ENCODE data around the gene CNPY1. TPM values are rescaled to one million over a fixed set of nuclear protein-coding genes. Genes with fewer than 3 reads are reported as not detected.

Gene CNPY1
- total RNA-seq, 1 donor from 2014 or later = not detected

GRCh38 chr7:155517452-155517851 is 28.9 kb downstream of the CNPY1 start:
- TF ChIP-seq CTCF (IDR thresholded peaks at IDR 0.05) = no peak
- H3K4me3 Mint-ChIP-seq (ENCODE audit: unreplicated experiment) = no peak overlapping the region
- no peaks in the 10 kb centered on the region for H3K36me3 Mint-ChIP-seq (ENCODE audit: unreplicated experiment)

GRCh38 chr7:155516466-155516865 is 29.9 kb downstream of the CNPY1 start:
- H3K27me3 Mint-ChIP-seq (ENCODE audit: unreplicated experiment) = peaks cover 77% of the 10 kb centered on the region
- TF ChIP-seq CTCF (IDR thresholded peaks at IDR 0.05) = no peak

More at GRCh38 chr7:155517452-155517851, 28.9 kb downstream of the CNPY1 start:
- no peak for DNase-seq (ENCODE audit: extremely low spot score, unreplicated experiment)
- no peak overlapping the region for H3K27ac Mint-ChIP-seq (ENCODE audit: unreplicated experiment)
- H3K9me3 Mint-ChIP-seq (ENCODE audit: unreplicated experiment) = no peaks in the 10 kb centered on the region
- no peaks in the 10 kb centered on the region for H3K4me1 Mint-ChIP-seq (ENCODE audit: unreplicated experiment)
- peaks cover 67% of the 10 kb centered on the region for H3K27me3 Mint-ChIP-seq (ENCODE audit: unreplicated experiment)

GRCh38 chr7:155515318-155515717 is 31.0 kb downstream of the CNPY1 start:
- H3K9me3 Mint-ChIP-seq (ENCODE audit: unreplicated experiment) = no peaks in the 10 kb centered on the region
- H3K4me1 Mint-ChIP-seq (ENCODE audit: unreplicated experiment) = peaks cover 2% of the 10 kb centered on the region
- H3K27me3 Mint-ChIP-seq (ENCODE audit: unreplicated experiment) = peaks cover 84% of the 10 kb centered on the region
- TF ChIP-seq CTCF (IDR thresholded peaks at IDR 0.05) = no peak
- H3K27ac Mint-ChIP-seq (ENCODE audit: unreplicated experiment) = no peak overlapping the region
- H3K36me3 Mint-ChIP-seq (ENCODE audit: unreplicated experiment) = no peaks in the 10 kb centered on the region
- no peak for DNase-seq (ENCODE audit: extremely low spot score, unreplicated experiment)
- no peak overlapping the region for H3K4me3 Mint-ChIP-seq (ENCODE audit: unreplicated experiment)

More at GRCh38 chr7:155516466-155516865, 29.9 kb downstream of the CNPY1 start:
- DNase-seq (ENCODE audit: extremely low spot score, unreplicated experiment) = no peak
- no peak overlapping the region for H3K4me3 Mint-ChIP-seq (ENCODE audit: unreplicated experiment)
- no peaks in the 10 kb centered on the region for H3K9me3 Mint-ChIP-seq (ENCODE audit: unreplicated experiment)
- no peak overlapping the region for H3K27ac Mint-ChIP-seq (ENCODE audit: unreplicated experiment)
- H3K4me1 Mint-ChIP-seq (ENCODE audit: unreplicated experiment) = no peaks in the 10 kb centered on the region
- no peaks in the 10 kb centered on the region for H3K36me3 Mint-ChIP-seq (ENCODE audit: unreplicated experiment)

- Mint-ChIP-seq H3K27ac (ENCODE audit: unreplicated experiment) (no peak overlapping the region), H3K9me3 (ENCODE audit: unreplicated experiment) (no peaks in the 10 kb centered on the region), H3K27me3 (ENCODE audit: unreplicated experiment) (peaks cover 82% of the 10 kb centered on the region), H3K36me3 (ENCODE audit: unreplicated experiment) (no peaks in the 10 kb centered on the region), H3K4me3 (ENCODE audit: unreplicated experiment) (no peak overlapping the region), H3K4me1 (ENCODE audit: unreplicated experiment) (peaks cover 7% of the 10 kb centered on the region)
- no peak for DNase-seq (ENCODE audit: extremely low spot score, unreplicated experiment)
- TF ChIP-seq CTCF (IDR thresholded peaks at IDR 0.05) = no peak
Observed at GRCh38 chr7:155514296-155514695, 32.1 kb downstream of the CNPY1 start.

- H3K27ac Mint-ChIP-seq (ENCODE audit: unreplicated experiment) = no peak overlapping the region
- no peak for TF ChIP-seq CTCF (IDR thresholded peaks at IDR 0.05)
- no peak for DNase-seq (ENCODE audit: extremely low spot score, unreplicated experiment)
- no peaks in the 10 kb centered on the region for H3K36me3 Mint-ChIP-seq (ENCODE audit: unreplicated experiment)
- no peak overlapping the region for H3K4me3 Mint-ChIP-seq (ENCODE audit: unreplicated experiment)
- peaks cover 84% of the 10 kb centered on the region for H3K27me3 Mint-ChIP-seq (ENCODE audit: unreplicated experiment)
- no peaks in the 10 kb centered on the region for H3K9me3 Mint-ChIP-seq (ENCODE audit: unreplicated experiment)
- peaks cover 11% of the 10 kb centered on the region for H3K4me1 Mint-ChIP-seq (ENCODE audit: unreplicated experiment)
Observed at GRCh38 chr7:155513543-155514285, 32.6 kb downstream of the CNPY1 start.

Measured in osteocyte (in vitro differentiated cells).